Natural killer cell (primary cell): ENCODE results near the gene SGK2. TPM values are rescaled to one million over a fixed set of nuclear protein-coding genes. Genes with fewer than 3 reads are reported as not detected.

ENCODE experiments used
- ATAC-seq, 3 donors: fragments of 150-1000 bp in 2 of 3; fragments of 200-7000 bp in 1 of 3; cut with Tn5 transposase; 1 replicate in 1 of 3; 2 replicates in 2 of 3; pipeline ENCODE4 v1.10.0; 2021; ENCODE audit warnings: mild to moderate bottlenecking in 2 of 3, moderate library complexity in 2 of 3
- DNase-seq, 2 donors: peaks; one replicate each; pipeline versions ENCODE4 v3.0.0 to v3.0.0-alpha.2; 2013 to 2021; ENCODE audit warnings: mixed read lengths in 1 of 2
- H3K27ac ChIP-seq: one replicate; pipeline ENCODE4 v1.5.1; 2013; ENCODE audit warnings: mild to moderate bottlenecking, low read length
- H3K27me3 ChIP-seq: one replicate; pipeline ENCODE4 v1.6.1; 2013; ENCODE audit warnings: low read length; ENCODE audit not compliant: control insufficient read depth, insufficient read depth
- H3K36me3 ChIP-seq: one replicate; pipeline ENCODE4 v1.6.1; 2013; ENCODE audit warnings: low read length; ENCODE audit not compliant: control insufficient read depth, insufficient read depth
- H3K4me1 ChIP-seq: one replicate; pipeline ENCODE4 v1.6.1; 2013; ENCODE audit warnings: low read length; ENCODE audit not compliant: control insufficient read depth, insufficient read depth
- H3K4me3 ChIP-seq: one replicate; pipeline ENCODE4 v1.5.1; 2013; ENCODE audit warnings: low read length
- H3K9me3 ChIP-seq: one replicate; pipeline ENCODE4 v1.6.1; 2013; ENCODE audit warnings: low read length; ENCODE audit not compliant: control insufficient read depth, insufficient read depth
- H3K27ac Mint-ChIP-seq, 2 donors: one replicate each; pipeline ENCODE4 v1.8.0; 2022; ENCODE audit warnings: mild to moderate bottlenecking in 2 of 2, mixed read lengths in 2 of 2, moderate library complexity in 1 of 2
- H3K27me3 Mint-ChIP-seq, 2 donors: one replicate each; pipeline ENCODE4 v1.8.0; 2022; ENCODE audit warnings: low read depth in 2 of 2, mixed read lengths in 2 of 2
- H3K36me3 Mint-ChIP-seq: one replicate; pipeline ENCODE4 v1.8.0; 2022; ENCODE audit warnings: mixed read lengths
- H3K4me1 Mint-ChIP-seq, 2 donors: one replicate each; pipeline ENCODE4 v1.8.0; 2022; ENCODE audit warnings: mixed read lengths in 2 of 2
- H3K4me3 Mint-ChIP-seq: one replicate; pipeline ENCODE4 v1.8.0; 2022; ENCODE audit warnings: mild to moderate bottlenecking, moderate library complexity, mixed read lengths
- H3K9me3 Mint-ChIP-seq, 2 donors: one replicate each; pipeline ENCODE4 v1.8.0; 2022; ENCODE audit warnings: mixed read lengths in 2 of 2
- WGBS: methylation state at CpG from one replicate; pipeline ENCODE4 v1.1.7; 2013; ENCODE audit warnings: missing lambda C conversion rate; ENCODE audit not compliant: insufficient coverage; 5-methylcytosine and 5-hydroxymethylcytosine counted together
- intact Hi-C: fragments of 100-400 bp; cut with micrococcal nuclease; formaldehyde crosslinking; loops from one replicate; pipeline ENCODE4 v1.14.2; 2022
- total RNA-seq, 4 donors: library from RNA; stranded (reverse); fragments of 120-200 nt in 1 of 4; gene quantifications; one replicate each; pipeline versions ENCODE4 v1.2.3 to v1.2.4, GENCODE V29; 2013 to 2022
- TF ChIP-seq, protein P1 (sequence below): fragments of 200-600 bp; IDR thresholded peaks from one replicate; pipeline ENCODE4 v1.8.0; 2022; ENCODE audit warnings: antibody characterized with exemption

The SGK2 gene
- total RNA-seq, 3 donors from 2014 or later (not counting 1 experiment from before 2014, with no cell fraction given) = 0.48 to 1.2 (median 0.61) TPM

DNA sequence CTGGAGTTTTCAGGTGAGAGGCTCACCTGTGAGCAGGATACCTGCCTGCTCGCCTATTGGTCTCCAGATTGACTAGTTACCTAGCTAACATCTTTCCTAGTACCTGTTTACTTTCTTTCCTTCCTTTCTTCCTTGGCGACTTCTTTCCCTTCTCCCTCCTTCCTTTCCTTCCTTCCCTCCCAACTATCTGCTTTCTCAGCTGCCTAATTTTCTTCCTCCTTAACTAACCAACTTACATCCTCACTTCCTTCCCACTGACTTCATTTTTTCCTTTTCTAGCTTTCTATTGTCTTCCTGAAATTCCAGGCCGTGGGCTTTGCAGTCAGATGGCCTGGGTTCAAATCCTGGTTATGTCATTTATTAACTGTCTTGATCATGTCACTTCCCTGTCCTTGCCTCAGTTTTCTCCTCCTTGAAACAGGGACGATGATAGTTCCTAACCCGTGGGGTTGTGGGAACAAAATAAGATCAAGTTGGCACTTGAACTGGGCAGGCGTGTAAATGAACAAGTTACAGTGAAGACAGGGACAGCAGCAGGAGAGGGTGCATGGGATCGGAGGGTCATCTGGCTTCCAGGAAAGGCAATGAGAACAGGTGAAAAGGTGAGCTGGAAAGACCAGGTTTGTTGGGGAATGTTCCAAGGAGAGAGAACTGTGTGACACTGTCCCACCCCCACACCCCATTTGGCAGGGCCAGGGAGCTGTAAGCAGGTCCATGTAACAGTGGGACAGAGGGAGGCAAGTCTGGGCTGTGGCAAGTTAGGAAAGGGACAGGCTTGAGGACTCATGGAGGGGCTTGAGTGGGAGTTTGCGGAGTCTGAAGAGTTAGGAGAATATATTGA, 540 bp downstream of the SGK2 start:
- H3K9me3 ChIP-seq = no peaks in the 10 kb centered on the region
- TF ChIP-seq, protein P1, sequence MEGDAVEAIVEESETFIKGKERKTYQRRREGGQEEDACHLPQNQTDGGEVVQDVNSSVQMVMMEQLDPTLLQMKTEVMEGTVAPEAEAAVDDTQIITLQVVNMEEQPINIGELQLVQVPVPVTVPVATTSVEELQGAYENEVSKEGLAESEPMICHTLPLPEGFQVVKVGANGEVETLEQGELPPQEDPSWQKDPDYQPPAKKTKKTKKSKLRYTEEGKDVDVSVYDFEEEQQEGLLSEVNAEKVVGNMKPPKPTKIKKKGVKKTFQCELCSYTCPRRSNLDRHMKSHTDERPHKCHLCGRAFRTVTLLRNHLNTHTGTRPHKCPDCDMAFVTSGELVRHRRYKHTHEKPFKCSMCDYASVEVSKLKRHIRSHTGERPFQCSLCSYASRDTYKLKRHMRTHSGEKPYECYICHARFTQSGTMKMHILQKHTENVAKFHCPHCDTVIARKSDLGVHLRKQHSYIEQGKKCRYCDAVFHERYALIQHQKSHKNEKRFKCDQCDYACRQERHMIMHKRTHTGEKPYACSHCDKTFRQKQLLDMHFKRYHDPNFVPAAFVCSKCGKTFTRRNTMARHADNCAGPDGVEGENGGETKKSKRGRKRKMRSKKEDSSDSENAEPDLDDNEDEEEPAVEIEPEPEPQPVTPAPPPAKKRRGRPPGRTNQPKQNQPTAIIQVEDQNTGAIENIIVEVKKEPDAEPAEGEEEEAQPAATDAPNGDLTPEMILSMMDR = no peak
- H3K27me3 Mint-ChIP-seq = peaks cover 0 to 6% of the 10 kb centered on the region in 2 donors
- no peak for DNase-seq
- no peaks in the 10 kb centered on the region for H3K9me3 Mint-ChIP-seq
- H3K27ac ChIP-seq = no peak overlapping the region
- no peak for ATAC-seq
- no peaks in the 10 kb centered on the region for H3K36me3 Mint-ChIP-seq
- no peaks in the 10 kb centered on the region for H3K36me3 ChIP-seq
- H3K4me3 ChIP-seq = no peak overlapping the region
- H3K4me1 ChIP-seq = no peaks in the 10 kb centered on the region
- no peak overlapping the region for H3K4me3 Mint-ChIP-seq
- WGBS = 79% methylated on average over 8 of the region's 8 CpGs
- H3K4me1 Mint-ChIP-seq = no peaks in the 10 kb centered on the region
- H3K27ac Mint-ChIP-seq = no peak overlapping the region
- intact Hi-C loops = no loop called here
- no peaks in the 10 kb centered on the region for H3K27me3 ChIP-seq

DNA sequence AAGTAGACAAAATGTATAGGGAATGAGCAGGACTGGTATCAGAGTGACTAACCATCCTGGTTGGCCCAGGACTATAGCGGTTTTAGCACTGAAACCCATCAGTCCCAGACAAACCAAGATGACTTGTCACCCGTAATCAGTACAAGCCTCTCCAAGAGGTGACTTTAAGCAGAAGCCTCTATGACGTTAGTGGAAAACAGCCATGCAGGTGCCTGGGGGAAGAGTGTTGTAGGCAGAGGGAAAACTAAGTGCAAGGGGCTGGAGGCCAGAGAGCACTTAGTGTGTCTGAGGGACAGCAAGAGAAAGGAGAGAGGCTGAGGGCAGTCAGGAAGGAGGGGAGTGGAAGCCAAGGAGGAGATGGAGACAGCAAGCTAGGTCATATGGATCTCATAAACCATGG, 2.1 kb downstream of the SGK2 start:
- H3K27me3 Mint-ChIP-seq = peaks cover 0 to 6% of the 10 kb centered on the region in 2 donors

DNA sequence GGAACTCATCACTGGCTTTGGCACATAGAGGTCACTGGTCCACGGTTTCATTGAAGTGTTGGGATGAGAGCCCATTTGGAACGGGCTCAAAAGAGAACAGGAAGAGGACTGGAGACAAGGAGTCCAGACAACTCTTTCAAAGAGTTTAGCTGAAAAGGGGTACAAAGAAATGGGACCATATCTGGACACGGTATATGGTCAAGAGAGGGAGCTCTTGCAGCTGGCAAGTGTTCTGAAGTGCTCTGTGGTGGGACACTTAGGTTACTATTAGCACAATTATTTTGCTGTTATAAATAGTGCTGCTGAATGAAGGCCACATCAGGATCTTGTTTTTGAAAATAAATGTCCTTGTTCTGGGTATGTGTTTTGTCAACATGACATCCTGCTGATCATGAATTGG, 4.6 kb downstream of the SGK2 start:
- intact Hi-C loops = no loop called here
- H3K4me3 Mint-ChIP-seq = no peak overlapping the region
- Histone ChIP-seq H3K36me3 (no peaks in the 10 kb centered on the region), H3K27ac (no peak overlapping the region), H3K4me3 (no peak overlapping the region), H3K9me3 (no peaks in the 10 kb centered on the region), H3K4me1 (no peaks in the 10 kb centered on the region), H3K27me3 (no peaks in the 10 kb centered on the region)
- no peak overlapping the region for H3K27ac Mint-ChIP-seq
- H3K9me3 Mint-ChIP-seq = no peaks in the 10 kb centered on the region
- H3K4me1 Mint-ChIP-seq = no peaks in the 10 kb centered on the region
- DNase-seq (no peak), ATAC-seq (no peak)
- 74% methylated on average over 3 of the region's 3 CpGs for WGBS
- H3K27me3 Mint-ChIP-seq = peaks cover 0 to 6% of the 10 kb centered on the region in 2 donors
- H3K36me3 Mint-ChIP-seq = no peaks in the 10 kb centered on the region
- TF ChIP-seq, protein P1 = no peak

More for the DNA sequence above, 2.1 kb downstream of the SGK2 start:
- Histone ChIP-seq H3K36me3 (no peaks in the 10 kb centered on the region), H3K27me3 (no peaks in the 10 kb centered on the region), H3K4me1 (no peaks in the 10 kb centered on the region), H3K4me3 (no peak overlapping the region), H3K9me3 (no peaks in the 10 kb centered on the region), H3K27ac (no peak overlapping the region)
- H3K36me3 Mint-ChIP-seq = no peaks in the 10 kb centered on the region
- intact Hi-C loops = no loop called here
- 91% methylated on average over 3 of the region's 3 CpGs for WGBS
- DNase-seq (no peak), ATAC-seq (no peak)
- TF ChIP-seq, protein P1 = no peak
- H3K27ac Mint-ChIP-seq = no peak overlapping the region
- H3K4me3 Mint-ChIP-seq = no peak overlapping the region
- no peaks in the 10 kb centered on the region for H3K9me3 Mint-ChIP-seq
- no peaks in the 10 kb centered on the region for H3K4me1 Mint-ChIP-seq
